Measurements from ENCODE around the gene CDC42SE2.

Gene CDC42SE2

DNA sequence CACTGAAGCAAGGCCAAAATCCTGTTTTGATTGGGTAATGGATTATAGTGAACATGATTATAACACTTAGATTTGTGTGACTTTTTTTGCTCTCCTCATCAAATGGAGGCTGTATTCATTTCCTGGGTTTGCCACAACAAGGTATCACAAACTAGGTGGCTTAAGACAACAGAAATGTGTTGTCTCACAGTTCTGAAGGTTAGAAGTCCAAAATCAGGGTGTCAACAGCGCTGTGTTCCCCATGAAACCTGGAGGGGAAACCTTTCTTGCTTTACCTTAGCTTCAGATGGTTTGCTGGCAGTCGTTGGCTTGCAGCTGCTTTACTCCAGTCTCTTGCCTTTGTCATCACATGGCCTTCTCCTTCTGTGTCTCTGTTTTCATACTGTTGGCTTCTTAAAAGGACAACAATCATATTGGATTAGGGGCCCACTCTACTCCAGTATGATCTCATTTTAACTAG lies 32.4 kb downstream of the CDC42SE2 start:
- Histone ChIP-seq H3K79me2 (ENCODE audit: insufficient read depth, low read length) (peaks cover 86% of the 10 kb centered on the region), H3K36me3 (ENCODE audit: insufficient read depth, low read length) (peaks cover 20% of the 10 kb centered on the region), H3F3A (ENCODE audit: insufficient read depth, low read length) (no peaks in the 10 kb centered on the region; the same call in 1 of the 2 replicates), H3K27me3 (ENCODE audit: insufficient read depth, low read length) (no peaks in the 10 kb centered on the region), H3K4me1 (ENCODE audit: insufficient read depth, low read length, severe bottlenecking) (no peaks in the 10 kb centered on the region), H3K9me2 (ENCODE audit: low read depth, low read length) (no peaks in the 10 kb centered on the region), H2AFZ (ENCODE audit: low read length) (no peak overlapping the region), H3K4me2 (ENCODE audit: low read length) (no peak overlapping the region), H3K9me3 (ENCODE audit: low read length) (0 out of 2 replicates have a peak, but pooled peaks cover 2% of the 10 kb centered on the region), H4K20me1 (ENCODE audit: insufficient read depth, low read length) (no peaks in the 10 kb centered on the region), H3K27ac (ENCODE audit: low read depth, low read length, poor library complexity, severe bottlenecking) (no peak overlapping the region), H3K9ac (ENCODE audit: low read length) (no peak overlapping the region), H3K4me3 (ENCODE audit: low read depth, low read length, poor library complexity, severe bottlenecking) (no peak overlapping the region)
- TF ChIP-seq EZH2 (IDR thresholded peaks at IDR 0.05; ENCODE audit: borderline replicate concordance, low read length), result no peak
- TF ChIP-seq, protein P1, sequence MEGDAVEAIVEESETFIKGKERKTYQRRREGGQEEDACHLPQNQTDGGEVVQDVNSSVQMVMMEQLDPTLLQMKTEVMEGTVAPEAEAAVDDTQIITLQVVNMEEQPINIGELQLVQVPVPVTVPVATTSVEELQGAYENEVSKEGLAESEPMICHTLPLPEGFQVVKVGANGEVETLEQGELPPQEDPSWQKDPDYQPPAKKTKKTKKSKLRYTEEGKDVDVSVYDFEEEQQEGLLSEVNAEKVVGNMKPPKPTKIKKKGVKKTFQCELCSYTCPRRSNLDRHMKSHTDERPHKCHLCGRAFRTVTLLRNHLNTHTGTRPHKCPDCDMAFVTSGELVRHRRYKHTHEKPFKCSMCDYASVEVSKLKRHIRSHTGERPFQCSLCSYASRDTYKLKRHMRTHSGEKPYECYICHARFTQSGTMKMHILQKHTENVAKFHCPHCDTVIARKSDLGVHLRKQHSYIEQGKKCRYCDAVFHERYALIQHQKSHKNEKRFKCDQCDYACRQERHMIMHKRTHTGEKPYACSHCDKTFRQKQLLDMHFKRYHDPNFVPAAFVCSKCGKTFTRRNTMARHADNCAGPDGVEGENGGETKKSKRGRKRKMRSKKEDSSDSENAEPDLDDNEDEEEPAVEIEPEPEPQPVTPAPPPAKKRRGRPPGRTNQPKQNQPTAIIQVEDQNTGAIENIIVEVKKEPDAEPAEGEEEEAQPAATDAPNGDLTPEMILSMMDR (IDR thresholded peaks at IDR 0.05; ENCODE audit: low read length), result no peak

DNA sequence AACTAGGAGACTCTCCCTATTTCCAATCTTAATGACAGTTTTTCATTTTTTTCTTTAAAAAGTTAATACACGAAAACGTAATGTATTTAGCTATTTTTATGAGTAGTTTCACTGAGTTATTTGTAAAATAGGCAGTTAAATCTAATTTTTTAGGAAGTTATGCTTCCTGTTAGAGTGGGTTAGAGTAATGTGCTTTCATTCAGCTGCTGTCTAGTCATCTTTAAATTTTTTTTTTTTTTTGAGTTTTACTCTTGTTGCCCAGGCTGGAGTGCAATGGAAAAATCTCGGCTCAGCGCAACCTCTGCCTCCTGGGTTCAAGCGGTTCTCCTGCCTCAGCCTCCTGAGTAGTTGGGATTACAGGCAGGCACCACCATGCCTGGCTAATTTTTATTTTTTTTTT lies 34.0 kb downstream of the CDC42SE2 start:
- H3K27ac ChIP-seq (ENCODE audit: low read depth, low read length, poor library complexity, severe bottlenecking), result no peak overlapping the region
- H3K36me3 ChIP-seq (ENCODE audit: insufficient read depth, low read length), result peaks cover 16% of the 10 kb centered on the region
- no peaks in the 10 kb centered on the region; the same call in 1 of the 2 replicates for H3F3A ChIP-seq (ENCODE audit: insufficient read depth, low read length)
- H3K4me1 ChIP-seq (ENCODE audit: insufficient read depth, low read length, severe bottlenecking), result no peaks in the 10 kb centered on the region
- no peak for TF ChIP-seq EZH2 (IDR thresholded peaks at IDR 0.05; ENCODE audit: borderline replicate concordance, low read length)
- TF ChIP-seq, protein P1 (IDR thresholded peaks at IDR 0.05; ENCODE audit: low read length), result no peak
- no peaks in the 10 kb centered on the region for H4K20me1 ChIP-seq (ENCODE audit: insufficient read depth, low read length)
- H3K9ac ChIP-seq (ENCODE audit: low read length), result no peak overlapping the region
- H3K4me2 ChIP-seq (ENCODE audit: low read length), result no peak overlapping the region
- H3K9me2 ChIP-seq (ENCODE audit: low read depth, low read length), result no peaks in the 10 kb centered on the region
- H3K79me2 ChIP-seq (ENCODE audit: insufficient read depth, low read length), result peaks cover 89% of the 10 kb centered on the region
- no peak overlapping the region for H2AFZ ChIP-seq (ENCODE audit: low read length)
- H3K27me3 ChIP-seq (ENCODE audit: insufficient read depth, low read length), result no peaks in the 10 kb centered on the region
- H3K9me3 ChIP-seq (ENCODE audit: low read length), result 0 out of 2 replicates have a peak, but pooled peaks cover 2% of the 10 kb centered on the region
- no peak overlapping the region for H3K4me3 ChIP-seq (ENCODE audit: low read depth, low read length, poor library complexity, severe bottlenecking)

DNA sequence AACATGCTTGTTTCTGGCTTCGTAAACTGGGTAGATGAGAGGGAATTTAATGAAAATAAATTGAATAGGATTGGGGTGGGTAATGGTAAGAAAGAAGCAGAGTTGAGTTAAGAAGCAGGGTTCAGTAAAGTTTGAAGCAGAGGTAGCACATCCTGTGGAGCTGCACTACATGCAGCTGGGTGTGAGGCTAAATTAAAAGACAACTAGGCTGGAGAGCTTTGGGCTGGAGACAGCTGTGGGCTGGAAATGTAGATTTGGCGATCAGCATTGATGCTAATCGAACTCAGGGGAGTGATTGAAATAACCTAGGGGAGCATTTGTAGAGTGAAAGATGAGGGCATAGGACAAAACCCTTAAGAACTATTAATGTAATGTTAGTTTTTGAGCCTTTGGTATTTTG lies 35.6 kb downstream of the CDC42SE2 start:
- H3K4me1 ChIP-seq (ENCODE audit: insufficient read depth, low read length, severe bottlenecking), result no peaks in the 10 kb centered on the region

More for the DNA sequence above, 35.6 kb downstream of the CDC42SE2 start:
- Histone ChIP-seq H3K27ac (ENCODE audit: low read depth, low read length, poor library complexity, severe bottlenecking) (no peak overlapping the region), H2AFZ (ENCODE audit: low read length) (no peak overlapping the region), H4K20me1 (ENCODE audit: insufficient read depth, low read length) (no peaks in the 10 kb centered on the region; the same call in 1 of the 2 replicates), H3K79me2 (ENCODE audit: insufficient read depth, low read length) (peaks cover 90% of the 10 kb centered on the region), H3K4me2 (ENCODE audit: low read length) (no peak overlapping the region), H3K4me3 (ENCODE audit: low read depth, low read length, poor library complexity, severe bottlenecking) (no peak overlapping the region), H3K9me3 (ENCODE audit: low read length) (0 out of 2 replicates have a peak, but pooled peaks cover 2% of the 10 kb centered on the region), H3K27me3 (ENCODE audit: insufficient read depth, low read length) (no peaks in the 10 kb centered on the region), H3K9me2 (ENCODE audit: low read depth, low read length) (no peaks in the 10 kb centered on the region), H3F3A (ENCODE audit: insufficient read depth, low read length) (no peaks in the 10 kb centered on the region; the same call in 1 of the 2 replicates), H3K9ac (ENCODE audit: low read length) (no peak overlapping the region), H3K36me3 (ENCODE audit: insufficient read depth, low read length) (peaks cover 20% of the 10 kb centered on the region)
- TF ChIP-seq, protein P1 (IDR thresholded peaks at IDR 0.05; ENCODE audit: low read length), result no peak
- TF ChIP-seq EZH2 (IDR thresholded peaks at IDR 0.05; ENCODE audit: borderline replicate concordance, low read length), result no peak

All from OCI-LY1 (cell line).